ENCODE results near the gene ARRDC1.

DNA sequence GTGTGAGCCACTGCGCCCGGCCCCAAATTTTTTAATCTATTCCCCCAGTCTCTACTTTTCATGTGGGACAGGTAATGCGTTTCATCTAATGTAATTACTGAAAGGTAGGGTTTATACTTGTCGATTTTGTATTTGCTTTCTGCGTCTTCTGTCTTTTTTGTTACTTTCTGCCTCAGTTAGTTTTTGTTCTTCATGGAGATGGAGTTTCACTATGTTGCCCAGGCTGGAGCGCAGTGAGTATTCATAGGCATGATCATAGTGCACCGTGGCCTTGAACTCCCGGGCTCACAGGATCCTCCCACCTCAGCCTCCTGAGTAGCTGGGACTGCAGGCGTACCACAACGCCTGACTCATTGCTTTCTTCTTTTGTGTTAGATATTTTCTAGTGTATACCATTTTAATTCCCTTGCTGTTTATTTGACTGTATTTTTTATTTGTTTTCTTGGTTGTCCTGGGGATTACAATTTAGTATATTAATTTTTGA is 36.7 kb downstream of the ARRDC1 start:
- TF ChIP-seq CTCF (IDR thresholded peaks at IDR 0.05) (no peak), POLR2A (IDR thresholded peaks at IDR 0.05) (no peak)

Data from ovary (tissue), 3 donors.